ENCODE results near the gene NCOA4.
"Not testable (repeated sequence)": the region's sequence is repeated elsewhere in the genome, so short reads cannot be mapped to it uniquely, and the experiment has no call there.

The NCOA4 gene

DNA sequence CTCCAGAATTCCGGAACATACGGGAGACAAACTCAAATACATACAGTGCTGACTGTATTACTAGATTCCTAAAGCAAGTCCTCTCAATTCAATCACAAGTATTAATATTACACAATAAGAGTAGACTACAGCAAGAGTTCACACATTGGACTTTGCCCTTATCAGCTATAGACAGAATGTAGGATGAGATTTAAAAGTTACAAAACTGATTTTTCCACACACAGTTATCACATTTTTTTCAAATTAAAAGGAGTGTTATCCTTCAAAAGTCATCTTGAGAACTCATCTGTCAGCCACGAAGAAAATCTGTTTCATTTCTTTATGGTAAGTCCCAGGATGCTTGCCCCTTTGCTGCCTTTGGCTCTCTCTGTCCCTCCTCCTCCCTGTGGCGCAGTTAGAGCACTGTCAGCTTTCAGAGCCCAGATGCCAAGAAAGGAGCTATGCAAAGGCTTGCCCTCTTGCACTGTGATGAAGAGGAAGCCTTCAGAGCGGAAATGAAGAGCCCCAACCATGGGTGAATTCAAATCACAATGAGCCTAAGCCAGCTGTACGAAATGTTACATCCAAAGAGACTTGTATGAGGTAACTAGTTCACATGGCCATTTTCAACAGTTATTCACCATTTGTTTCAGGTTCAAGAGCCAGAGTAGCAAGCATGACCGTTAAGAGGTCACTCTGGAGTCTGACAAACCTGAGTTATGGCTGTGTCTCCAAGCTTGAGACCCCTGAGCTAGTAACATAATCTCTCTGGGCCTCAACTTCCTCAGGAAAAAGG is 10.7 kb downstream of the NCOA4 start:
- DNase-seq (ENCODE audit: low read depth in 2 of 2) = no peak

DNA sequence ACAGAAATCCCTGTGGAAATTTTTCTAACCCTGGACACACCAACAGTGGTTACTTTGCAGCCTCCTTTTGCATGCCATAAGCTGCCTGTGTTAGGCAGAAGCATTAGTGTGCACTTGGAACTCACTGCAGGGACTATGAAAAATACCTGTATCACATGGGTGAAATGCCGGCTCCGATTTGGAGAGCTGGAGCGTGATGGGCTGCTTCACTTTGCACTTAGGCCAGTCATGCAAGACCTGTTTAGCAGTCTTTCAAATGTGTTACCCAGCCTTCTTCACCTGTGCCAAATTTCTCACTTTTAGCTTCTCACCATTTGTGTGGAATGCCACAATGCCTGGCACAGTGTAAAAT is 11.3 kb downstream of the NCOA4 start:
- no peak for DNase-seq (ENCODE audit: low read depth in 2 of 2)

DNA sequence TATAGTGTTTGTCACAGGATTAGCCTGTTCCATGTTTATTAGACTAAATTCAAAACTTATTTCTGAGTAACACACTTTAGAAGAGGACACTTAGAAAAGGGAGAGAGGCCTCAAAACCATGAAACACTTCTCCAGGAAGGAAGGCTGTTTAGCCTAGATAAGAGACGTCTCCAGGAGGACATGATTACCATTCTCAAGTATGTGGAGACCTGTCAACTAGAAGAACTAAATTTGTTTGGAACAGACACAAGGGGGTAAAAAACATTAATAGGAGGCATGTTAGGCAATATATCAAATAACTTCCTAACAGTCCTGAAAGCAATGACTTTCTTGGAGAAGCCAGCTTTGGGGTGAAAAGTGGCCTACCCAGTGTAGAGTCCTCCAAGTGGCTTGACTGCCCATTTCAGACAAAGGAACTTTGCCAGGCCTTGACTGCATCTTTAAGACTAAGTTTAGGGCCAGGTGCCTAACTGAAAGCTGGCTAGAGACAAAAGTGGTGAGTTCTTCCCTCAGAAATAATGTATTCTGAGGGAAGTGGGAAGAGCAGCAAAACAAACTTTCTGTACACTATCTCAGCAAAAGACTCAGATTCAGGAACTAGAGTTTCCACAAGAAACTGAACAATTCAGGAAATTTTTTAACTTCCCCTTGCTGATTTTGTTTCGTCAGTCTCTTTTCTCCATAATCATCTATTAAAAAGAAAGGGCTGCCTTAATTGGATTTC is 11.8 kb downstream of the NCOA4 start:
- DNase-seq (ENCODE audit: low read depth in 2 of 2) = no peak

DNA sequence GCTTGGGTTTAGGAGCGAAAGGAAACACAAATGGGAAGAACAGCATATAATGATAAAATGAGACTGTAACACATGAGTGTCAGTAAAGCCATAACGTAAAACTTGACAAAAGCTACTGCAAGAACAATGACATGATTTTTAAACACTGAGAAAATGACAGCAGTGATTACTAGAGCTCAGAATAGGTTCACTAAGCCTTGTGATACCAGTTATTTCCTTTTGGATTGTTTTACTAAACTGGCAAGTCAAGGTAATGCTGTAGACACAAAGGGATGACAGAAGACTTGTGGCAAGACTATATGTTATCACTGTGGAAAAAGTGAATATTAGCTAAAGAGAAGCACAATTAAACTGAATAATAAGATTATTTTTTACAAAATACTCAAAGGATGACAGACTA is 12.7 kb downstream of the NCOA4 start:
- DNase-seq (ENCODE audit: low read depth in 2 of 2) = no peak

DNA sequence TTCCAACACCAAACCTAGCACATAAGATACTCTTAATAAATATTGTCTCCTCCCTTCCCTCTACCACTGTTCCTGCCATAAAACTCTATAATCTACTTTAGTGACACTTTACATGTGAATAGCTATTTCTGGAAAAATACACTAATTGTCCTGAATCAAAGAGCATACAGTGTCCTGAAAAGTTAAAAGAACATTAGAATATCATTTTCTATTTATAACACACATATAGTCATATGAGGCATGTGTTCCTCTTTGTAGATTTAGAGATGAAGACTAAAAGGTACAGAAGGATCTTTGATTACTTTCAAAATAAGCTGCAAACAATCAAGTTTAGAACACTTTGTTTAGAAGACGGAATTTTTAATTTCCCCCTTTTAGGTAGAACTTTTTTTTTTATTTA is 13.6 kb downstream of the NCOA4 start:
- DNase-seq (ENCODE audit: low read depth in 2 of 2) = no peak

DNA sequence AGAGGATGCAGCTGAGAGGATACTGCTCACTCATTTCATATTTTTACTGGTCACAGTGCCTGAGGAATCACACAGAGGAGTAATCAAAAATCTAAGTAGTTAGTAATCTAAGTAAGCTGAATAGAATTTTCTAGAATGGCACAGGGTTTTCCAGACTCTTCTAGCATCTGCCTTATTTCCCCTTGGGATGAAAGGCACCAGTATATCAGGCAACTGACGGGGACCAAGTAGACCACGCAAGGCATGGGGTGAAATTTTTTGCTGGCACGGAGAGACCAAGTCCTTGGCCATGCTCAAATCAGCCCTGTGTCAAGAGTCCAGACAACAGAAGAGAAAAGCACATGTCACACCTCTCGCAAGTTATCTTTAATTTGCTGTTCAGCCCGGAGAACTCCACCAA is 14.2 kb downstream of the NCOA4 start:
- no peak for DNase-seq (ENCODE audit: low read depth in 2 of 2)

DNA sequence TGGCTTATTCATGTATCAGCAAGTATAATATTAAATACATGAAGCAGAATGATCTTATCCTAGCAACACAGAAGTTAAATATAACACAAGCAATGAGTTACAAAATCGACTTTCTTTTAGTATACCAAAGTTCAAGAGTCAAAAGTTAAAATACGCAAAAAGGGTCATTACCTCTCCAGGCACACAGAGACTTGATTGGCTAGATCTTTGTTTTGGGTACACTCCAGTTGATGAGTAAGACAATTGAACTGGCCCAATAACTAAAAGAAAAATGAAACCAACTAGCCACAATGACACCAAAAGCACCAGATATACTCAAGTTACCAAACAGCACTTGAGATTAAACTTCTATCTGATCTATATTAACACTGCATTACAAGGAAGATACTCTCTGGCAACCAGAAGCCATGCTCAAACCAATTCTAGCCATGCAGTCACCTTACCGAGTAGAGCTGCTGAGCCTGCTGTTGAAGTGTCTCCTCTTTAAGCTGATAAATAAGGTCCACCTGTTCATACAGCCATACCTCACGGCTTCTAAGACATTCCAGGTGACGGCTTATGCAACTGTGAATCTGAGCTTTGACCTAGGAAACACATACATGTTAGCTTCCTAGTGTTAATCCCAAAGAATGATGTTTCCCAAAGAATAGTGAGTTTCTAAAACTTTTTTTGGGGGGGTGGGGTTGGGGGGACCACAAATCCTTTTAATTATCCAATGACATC is 15.6 kb downstream of the NCOA4 start:
- DNase-seq (ENCODE audit: low read depth in 2 of 2) = no peak

GRCh38 chr10:46014206-46014605 is 16.2 kb downstream of the NCOA4 start:
- DNase-seq (ENCODE audit: low read depth in 2 of 2) = no peak

GRCh38 chr10:46012746-46013145 is 17.7 kb downstream of the NCOA4 start:
- DNase-seq (ENCODE audit: low read depth in 2 of 2) = no peak

DNA sequence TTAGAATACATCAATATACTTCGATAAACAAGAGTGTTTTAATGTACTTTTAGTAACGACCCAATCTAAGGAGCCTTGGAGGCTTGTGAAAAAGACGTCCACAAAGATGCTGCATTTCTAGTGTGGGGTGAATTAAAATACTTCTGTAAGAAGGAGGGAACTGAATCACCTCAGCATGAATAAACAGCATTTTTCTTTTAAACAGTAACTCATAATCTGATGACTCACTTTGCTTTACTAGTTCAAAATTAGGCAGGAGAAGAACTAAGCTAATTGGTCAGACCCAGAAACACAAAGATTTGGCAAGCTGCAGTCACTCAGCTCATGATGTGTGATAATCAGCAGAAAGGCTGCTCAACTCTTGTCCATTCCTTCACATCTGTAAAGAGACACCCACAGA is 24.2 kb downstream of the NCOA4 start:
- no peak for DNase-seq (ENCODE audit: low read depth in 2 of 2)

- DNase-seq (ENCODE audit: low read depth in 2 of 2) = no peak
Measured at GRCh38 chr10:46005383-46005782, 25.0 kb downstream of the NCOA4 start.

DNA sequence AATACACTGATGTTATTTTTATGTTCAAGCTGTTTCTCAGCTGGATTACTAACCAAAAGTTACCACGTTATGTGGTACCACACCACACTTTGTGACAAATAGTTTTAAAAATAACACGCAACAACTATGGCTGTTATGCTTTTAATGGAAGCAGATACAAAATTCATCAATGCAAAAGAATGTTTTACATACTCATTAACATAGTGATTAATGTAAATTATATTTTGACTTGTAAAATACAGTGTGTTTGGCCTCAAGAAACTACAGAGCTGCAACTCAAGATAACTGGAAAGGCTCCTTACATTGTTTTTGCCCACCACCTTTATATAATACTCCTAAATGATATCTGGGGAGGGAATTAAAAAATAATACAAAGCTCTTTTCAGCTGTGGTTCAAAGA is 25.5 kb downstream of the NCOA4 start:
- DNase-seq (ENCODE audit: low read depth in 2 of 2) = no peak

DNA sequence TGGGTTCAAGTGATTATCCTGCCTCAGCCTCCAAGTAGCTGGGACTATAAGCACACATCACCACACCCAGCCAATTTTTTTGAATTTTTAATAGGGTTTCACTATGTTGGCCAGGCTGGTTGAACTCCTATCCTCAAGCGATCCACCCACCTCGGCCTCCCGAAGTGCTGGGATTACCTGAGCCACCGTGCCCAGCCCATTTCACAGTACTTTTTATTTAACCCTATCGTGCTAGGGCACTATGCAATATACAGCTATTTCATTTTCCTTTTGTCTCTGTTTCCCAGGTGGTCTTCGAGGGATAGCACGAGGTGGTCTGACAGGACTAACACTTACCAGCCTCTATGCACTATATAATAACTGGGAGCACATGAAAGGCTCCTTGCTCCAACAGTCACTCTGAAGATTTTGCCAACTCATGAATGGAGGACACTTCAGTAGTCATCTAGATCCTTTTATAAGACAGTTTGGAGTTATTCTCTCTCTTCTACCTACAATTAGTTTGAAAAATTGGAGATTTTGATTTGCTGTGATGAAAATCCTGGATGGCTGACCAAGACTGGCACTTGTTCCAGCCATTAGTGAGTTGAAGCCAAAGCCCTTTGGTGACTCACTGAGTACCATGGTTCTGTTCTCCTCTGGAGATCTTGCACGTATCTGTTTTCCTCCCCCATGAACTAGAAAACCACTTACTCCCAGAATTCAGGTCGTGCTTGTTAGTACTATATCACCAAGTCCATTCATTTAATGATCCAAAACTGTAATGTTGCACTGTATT is 27.3 kb downstream of the NCOA4 start:
- DNase-seq (ENCODE audit: low read depth in 2 of 2) = no peak

DNA sequence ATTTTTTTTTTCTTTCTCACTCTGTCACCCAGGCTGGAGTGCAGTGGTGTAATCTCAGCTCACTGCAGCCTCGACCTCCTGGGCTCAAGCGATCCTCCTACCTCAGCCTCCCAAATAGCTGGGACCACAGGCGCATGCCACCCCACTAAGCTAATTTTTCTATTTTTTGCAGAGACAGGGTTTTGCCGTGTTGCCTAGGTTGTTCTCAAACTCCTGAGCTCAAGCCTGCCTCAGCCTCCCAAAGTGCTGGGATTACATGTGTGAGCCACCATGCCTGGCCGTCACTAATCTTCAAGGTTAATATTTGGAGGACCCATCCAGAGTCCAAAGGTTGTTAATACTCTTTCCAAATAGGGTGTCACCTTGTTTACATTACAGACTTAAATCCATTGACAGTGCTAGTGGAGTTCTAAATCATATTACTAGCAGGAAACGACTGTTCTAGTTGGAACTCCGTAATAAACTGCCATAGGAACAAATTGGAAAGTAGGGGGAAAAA is 28.2 kb downstream of the NCOA4 start:
- not testable (repeated sequence) for DNase-seq (ENCODE audit: low read depth in 2 of 2)

- DNase-seq (ENCODE audit: low read depth in 2 of 2) = no peak
Measured at GRCh38 chr10:46001187-46001756, 29.2 kb downstream of the NCOA4 start.

DNA sequence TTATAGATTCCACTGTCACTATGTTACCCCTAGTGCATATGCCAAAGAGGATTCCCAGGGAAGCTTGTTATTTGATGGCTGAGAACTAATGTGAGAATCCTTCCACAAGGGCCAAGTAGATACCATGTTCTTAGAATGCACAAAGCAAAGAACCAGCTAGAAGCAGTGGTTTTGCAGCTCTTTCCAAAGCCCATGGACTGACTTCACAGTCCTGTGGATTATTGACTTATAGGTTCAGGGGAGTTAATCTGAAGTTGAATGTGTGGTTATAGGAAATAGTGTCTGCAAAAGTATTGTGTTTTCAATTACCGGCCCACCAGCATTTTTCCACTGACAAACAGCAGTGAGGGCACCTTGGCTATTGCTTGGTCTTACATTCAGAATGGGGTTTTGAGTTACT is 29.9 kb downstream of the NCOA4 start:
- DNase-seq (ENCODE audit: low read depth in 2 of 2) = no peak

DNA sequence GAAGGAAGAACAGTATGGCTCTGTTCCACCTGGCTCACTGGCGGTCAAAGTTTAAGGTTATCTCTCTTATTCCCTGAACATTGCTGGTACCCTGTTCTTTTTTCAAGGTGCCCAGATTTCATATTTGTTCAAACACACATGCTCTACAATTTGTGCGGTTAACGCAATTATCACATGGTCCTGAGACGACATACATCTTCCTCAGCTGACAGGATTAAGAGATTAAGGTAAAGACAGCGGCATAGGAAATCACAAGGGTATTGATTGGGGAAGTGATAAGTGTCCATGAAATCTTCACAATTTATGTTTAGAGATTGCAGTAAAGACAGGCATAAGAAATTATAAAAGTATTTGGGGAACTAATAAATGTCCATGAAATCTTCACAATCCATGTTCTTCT is 30.5 kb downstream of the NCOA4 start:
- DNase-seq (ENCODE audit: low read depth in 2 of 2) = not testable (repeated sequence)

GRCh38 chr10:45997994-45998763 is 32.2 kb downstream of the NCOA4 start:
- no peak for DNase-seq (ENCODE audit: low read depth in 2 of 2)

GRCh38 chr10:45997557-45997956 is 32.9 kb downstream of the NCOA4 start:
- no peak for DNase-seq (ENCODE audit: low read depth in 2 of 2)

DNA sequence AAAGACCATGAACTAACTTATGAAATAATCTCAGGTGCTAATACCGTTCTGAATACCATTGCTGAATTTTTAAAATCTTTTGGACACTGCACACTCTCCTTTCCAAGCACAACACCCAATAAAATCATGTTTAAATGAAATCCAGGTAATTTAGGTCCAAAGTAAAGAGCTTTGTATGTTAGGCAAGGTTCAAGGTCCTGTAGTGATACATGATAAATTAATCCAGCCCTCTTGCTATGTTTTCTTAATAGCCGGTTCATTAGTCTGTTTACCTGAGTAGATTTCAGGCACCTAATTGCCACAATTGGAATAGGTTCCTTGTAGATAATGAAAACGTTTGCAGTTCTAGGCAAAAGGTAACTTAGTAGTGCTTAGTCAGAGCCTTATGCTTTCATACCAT is 44.8 kb downstream of the NCOA4 start:
- not testable (repeated sequence) for DNase-seq (ENCODE audit: low read depth in 2 of 2)

GRCh38 chr10:45984473-45984872 is 46.0 kb downstream of the NCOA4 start:
- not testable (repeated sequence) for DNase-seq (ENCODE audit: low read depth in 2 of 2)

Measured in stimulated activated CD4-positive, alpha-beta T cell treated with anti-CD3 and anti-CD28 coated beads, Interleukin-12 subunit alpha, Interleukin-12 subunit beta, amount 100 ng/mL, for 24 hours (primary cell).